T-helper 1 cell treated with Interleukin-12 subunit alpha and Interleukin-12 subunit beta and Interleukin-4 antibody, amounts not matched to agents 30 μg/mL and 1 μg/mL, for 36 hours (primary cell): ENCODE data around the gene FBP1.
"Not testable (repeated sequence)": the region's sequence is repeated elsewhere in the genome, so short reads cannot be mapped to it uniquely, and the experiment has no call there.

Source experiments
- H3K27ac Mint-ChIP-seq: one replicate; pipeline ENCODE4 v1.8.0; 2021; ENCODE audit warnings: mild to moderate bottlenecking, mixed read lengths
- H3K27me3 Mint-ChIP-seq: one replicate; pipeline ENCODE4 v1.8.0; 2021; ENCODE audit warnings: low read depth, mixed read lengths
- H3K36me3 Mint-ChIP-seq: one replicate; pipeline ENCODE4 v1.8.0; 2021; ENCODE audit warnings: low read depth, mixed read lengths
- H3K4me1 Mint-ChIP-seq: one replicate; pipeline ENCODE4 v1.8.0; 2021; ENCODE audit warnings: low read depth, mixed read lengths
- H3K4me3 Mint-ChIP-seq: one replicate; pipeline ENCODE4 v1.8.0; 2021; ENCODE audit warnings: mild to moderate bottlenecking, moderate library complexity, mixed read lengths
- H3K9me3 Mint-ChIP-seq: one replicate; pipeline ENCODE4 v1.8.0; 2021; ENCODE audit warnings: mixed read lengths

FBP1 gene

DNA sequence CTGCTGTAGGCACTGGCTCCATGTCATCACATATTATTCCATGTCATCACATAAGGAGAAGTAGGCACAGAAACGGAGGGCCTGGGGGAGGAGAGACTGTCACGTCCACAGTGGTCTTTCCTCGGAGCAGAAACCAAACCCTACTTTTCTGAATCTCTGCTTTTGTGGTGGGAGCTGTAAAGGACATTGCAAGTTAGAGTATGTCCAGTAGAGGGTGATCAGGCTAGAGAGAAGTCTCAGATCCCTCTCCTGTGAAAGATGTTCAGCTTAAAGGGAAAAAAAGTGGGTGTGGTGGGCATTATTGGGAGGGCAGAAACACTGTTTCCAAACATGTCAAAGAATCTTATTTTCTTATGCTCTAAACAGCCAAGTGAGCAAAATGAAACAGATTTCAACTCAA lies 26.3 kb downstream of the FBP1 start:
- H3K9me3 Mint-ChIP-seq, result no peaks in the 10 kb centered on the region
- no peaks in the 10 kb centered on the region for H3K36me3 Mint-ChIP-seq
- H3K27me3 Mint-ChIP-seq, result peaks cover 28% of the 10 kb centered on the region
- H3K4me3 Mint-ChIP-seq, result no peak overlapping the region
- H3K27ac Mint-ChIP-seq, result no peak overlapping the region
- H3K4me1 Mint-ChIP-seq, result peaks cover 5% of the 10 kb centered on the region

GRCh38 chr9:94612071-94612470 lies 27.2 kb downstream of the FBP1 start:
- H3K4me3 Mint-ChIP-seq, result no peak overlapping the region
- H3K9me3 Mint-ChIP-seq, result no peaks in the 10 kb centered on the region
- H3K36me3 Mint-ChIP-seq, result no peaks in the 10 kb centered on the region
- peaks cover 28% of the 10 kb centered on the region for H3K27me3 Mint-ChIP-seq
- H3K4me1 Mint-ChIP-seq, result peaks cover 5% of the 10 kb centered on the region
- no peak overlapping the region for H3K27ac Mint-ChIP-seq

DNA sequence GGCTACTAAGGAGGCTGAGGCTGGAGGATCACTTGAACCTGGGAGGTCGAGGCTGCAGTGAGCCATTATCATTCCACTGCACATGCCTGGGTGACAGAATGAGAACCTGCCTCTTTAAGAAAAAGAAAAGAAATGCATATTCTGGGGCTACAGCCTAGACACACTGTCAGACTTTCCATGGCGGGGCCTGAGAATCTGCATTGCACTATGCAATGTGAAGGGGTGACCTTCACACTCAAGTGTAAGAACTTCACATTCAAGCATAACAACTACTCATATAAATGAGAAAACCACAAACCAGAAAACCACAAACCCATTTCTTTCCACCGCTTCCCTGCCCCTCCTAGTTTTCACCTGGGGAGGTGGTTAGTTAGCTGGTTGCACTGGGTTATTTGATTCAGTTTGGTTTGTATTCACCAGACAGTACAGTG lies 27.7 kb downstream of the FBP1 start:
- peaks cover 5% of the 10 kb centered on the region for H3K4me1 Mint-ChIP-seq
- no peaks in the 10 kb centered on the region for H3K9me3 Mint-ChIP-seq
- H3K27me3 Mint-ChIP-seq, result peaks cover 28% of the 10 kb centered on the region
- H3K27ac Mint-ChIP-seq, result no peak overlapping the region
- H3K36me3 Mint-ChIP-seq, result no peaks in the 10 kb centered on the region
- H3K4me3 Mint-ChIP-seq, result no peak overlapping the region

- peaks cover 5% of the 10 kb centered on the region for H3K4me1 Mint-ChIP-seq
- H3K36me3 Mint-ChIP-seq, result no peaks in the 10 kb centered on the region
- no peak overlapping the region for H3K4me3 Mint-ChIP-seq
- no peaks in the 10 kb centered on the region for H3K9me3 Mint-ChIP-seq
- H3K27ac Mint-ChIP-seq, result no peak overlapping the region
- peaks cover 40% of the 10 kb centered on the region for H3K27me3 Mint-ChIP-seq
These were observed 29.1 kb downstream of the FBP1 start for GRCh38 chr9:94610181-94610606.

DNA sequence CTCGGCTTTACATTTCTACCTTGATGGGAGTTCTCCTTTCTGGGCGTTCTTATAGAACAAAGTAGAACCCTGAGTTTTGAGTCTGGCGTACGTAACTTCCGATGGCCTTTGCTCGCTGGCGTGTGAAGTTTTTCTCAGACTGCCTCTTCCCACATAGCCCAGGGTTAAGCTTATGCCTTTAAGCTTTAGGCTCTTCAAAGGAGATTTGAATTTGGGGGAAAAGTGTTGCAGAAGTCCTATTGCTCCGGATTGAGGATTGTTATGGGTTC lies 32.0 kb downstream of the FBP1 start:
- Mint-ChIP-seq H3K4me3 (no peak overlapping the region), H3K27ac (no peak overlapping the region), H3K9me3 (no peaks in the 10 kb centered on the region), H3K4me1 (peaks cover 8% of the 10 kb centered on the region), H3K36me3 (no peaks in the 10 kb centered on the region), H3K27me3 (peaks cover 48% of the 10 kb centered on the region)

GRCh38 chr9:94606646-94607422 lies 32.5 kb downstream of the FBP1 start:
- H3K27ac Mint-ChIP-seq, result no peak overlapping the region
- H3K27me3 Mint-ChIP-seq, result peaks cover 45% of the 10 kb centered on the region
- peaks cover 6% of the 10 kb centered on the region for H3K4me1 Mint-ChIP-seq
- H3K4me3 Mint-ChIP-seq, result no peak overlapping the region
- no peaks in the 10 kb centered on the region for H3K36me3 Mint-ChIP-seq
- no peaks in the 10 kb centered on the region for H3K9me3 Mint-ChIP-seq

GRCh38 chr9:94603259-94604160 lies 35.8 kb downstream of the FBP1 start:
- Mint-ChIP-seq H3K27ac (no peak overlapping the region), H3K9me3 (no peaks in the 10 kb centered on the region), H3K36me3 (no peaks in the 10 kb centered on the region), H3K4me3 (no peak overlapping the region), H3K27me3 (peaks cover 30% of the 10 kb centered on the region), H3K4me1 (peaks cover 3% of the 10 kb centered on the region)

DNA sequence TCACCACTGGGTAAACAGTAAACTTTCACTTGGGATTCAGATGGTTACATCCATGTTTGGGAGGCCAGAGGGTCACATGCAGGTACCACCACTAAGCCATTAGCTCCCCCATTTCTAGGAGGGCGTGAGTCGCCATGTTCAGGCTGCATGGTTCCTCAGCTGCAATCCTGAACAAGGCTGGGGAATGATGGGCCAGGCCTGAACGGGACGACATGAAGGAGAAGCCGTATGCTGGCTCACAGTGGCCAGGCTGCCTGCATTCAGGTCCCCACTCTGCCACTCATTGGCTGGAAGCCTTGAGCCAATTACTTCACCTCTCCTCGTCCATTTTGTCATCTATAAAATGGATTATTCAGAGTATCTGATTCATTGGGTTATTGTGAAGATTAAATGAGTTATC lies 36.7 kb downstream of the FBP1 start:
- H3K27me3 Mint-ChIP-seq, result peaks cover 31% of the 10 kb centered on the region
- H3K4me1 Mint-ChIP-seq, result peaks cover 3% of the 10 kb centered on the region
- H3K36me3 Mint-ChIP-seq, result no peaks in the 10 kb centered on the region
- H3K27ac Mint-ChIP-seq, result no peak overlapping the region
- no peaks in the 10 kb centered on the region for H3K9me3 Mint-ChIP-seq
- no peak overlapping the region for H3K4me3 Mint-ChIP-seq

DNA sequence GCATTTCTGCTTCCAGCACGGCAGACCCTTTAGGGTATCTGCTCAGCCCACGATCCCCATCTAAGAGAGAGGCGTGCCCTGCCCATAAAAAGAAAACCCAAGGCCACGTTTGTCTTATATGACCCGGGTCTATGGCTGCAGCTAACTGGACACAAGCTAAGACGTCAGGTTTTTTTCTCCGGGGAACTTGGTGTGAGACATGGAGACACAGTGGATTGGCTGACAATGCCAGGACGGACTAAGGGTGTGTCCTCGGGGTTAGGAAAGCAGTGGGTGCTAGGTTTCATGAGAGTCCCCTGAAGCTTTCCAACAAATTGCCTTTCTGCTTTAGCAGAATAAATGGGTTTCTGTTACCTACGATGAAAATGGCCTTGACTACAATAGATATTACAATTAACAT lies 38.6 kb downstream of the FBP1 start:
- no peak overlapping the region for H3K4me3 Mint-ChIP-seq
- no peaks in the 10 kb centered on the region for H3K36me3 Mint-ChIP-seq
- H3K4me1 Mint-ChIP-seq, result peaks cover 3% of the 10 kb centered on the region
- peaks cover 17% of the 10 kb centered on the region for H3K27me3 Mint-ChIP-seq
- H3K27ac Mint-ChIP-seq, result no peak overlapping the region
- no peaks in the 10 kb centered on the region for H3K9me3 Mint-ChIP-seq

GRCh38 chr9:94600258-94600657 lies 39.1 kb downstream of the FBP1 start:
- Mint-ChIP-seq H3K36me3 (no peaks in the 10 kb centered on the region), H3K4me1 (peaks cover 3% of the 10 kb centered on the region), H3K27ac (no peak overlapping the region), H3K9me3 (no peaks in the 10 kb centered on the region), H3K27me3 (peaks cover 13% of the 10 kb centered on the region), H3K4me3 (no peak overlapping the region)

DNA sequence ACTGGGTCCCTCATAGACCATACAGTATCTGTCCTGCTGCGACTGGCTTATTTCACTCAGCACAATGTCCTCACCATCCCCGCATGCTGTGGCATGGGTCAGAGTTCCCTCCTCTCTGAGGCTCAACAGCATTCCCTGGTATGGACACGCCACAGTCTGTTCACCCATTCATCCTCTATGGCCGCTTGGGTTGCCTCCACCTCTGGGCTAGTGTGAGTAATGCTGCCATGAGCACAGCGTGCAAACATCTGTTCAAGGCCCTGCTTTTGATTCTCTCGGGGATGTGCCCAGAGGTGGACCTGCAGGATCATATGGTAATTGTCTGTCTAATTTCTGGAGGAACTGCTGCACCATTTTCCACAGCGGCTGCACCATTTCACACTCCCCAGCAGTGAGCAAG lies 40.2 kb downstream of the FBP1 start:
- Mint-ChIP-seq H3K36me3 (no peaks in the 10 kb centered on the region), H3K4me1 (peaks cover 3% of the 10 kb centered on the region), H3K4me3 (no peak overlapping the region), H3K27ac (no peak overlapping the region), H3K9me3 (no peaks in the 10 kb centered on the region), H3K27me3 (peaks cover 11% of the 10 kb centered on the region)

DNA sequence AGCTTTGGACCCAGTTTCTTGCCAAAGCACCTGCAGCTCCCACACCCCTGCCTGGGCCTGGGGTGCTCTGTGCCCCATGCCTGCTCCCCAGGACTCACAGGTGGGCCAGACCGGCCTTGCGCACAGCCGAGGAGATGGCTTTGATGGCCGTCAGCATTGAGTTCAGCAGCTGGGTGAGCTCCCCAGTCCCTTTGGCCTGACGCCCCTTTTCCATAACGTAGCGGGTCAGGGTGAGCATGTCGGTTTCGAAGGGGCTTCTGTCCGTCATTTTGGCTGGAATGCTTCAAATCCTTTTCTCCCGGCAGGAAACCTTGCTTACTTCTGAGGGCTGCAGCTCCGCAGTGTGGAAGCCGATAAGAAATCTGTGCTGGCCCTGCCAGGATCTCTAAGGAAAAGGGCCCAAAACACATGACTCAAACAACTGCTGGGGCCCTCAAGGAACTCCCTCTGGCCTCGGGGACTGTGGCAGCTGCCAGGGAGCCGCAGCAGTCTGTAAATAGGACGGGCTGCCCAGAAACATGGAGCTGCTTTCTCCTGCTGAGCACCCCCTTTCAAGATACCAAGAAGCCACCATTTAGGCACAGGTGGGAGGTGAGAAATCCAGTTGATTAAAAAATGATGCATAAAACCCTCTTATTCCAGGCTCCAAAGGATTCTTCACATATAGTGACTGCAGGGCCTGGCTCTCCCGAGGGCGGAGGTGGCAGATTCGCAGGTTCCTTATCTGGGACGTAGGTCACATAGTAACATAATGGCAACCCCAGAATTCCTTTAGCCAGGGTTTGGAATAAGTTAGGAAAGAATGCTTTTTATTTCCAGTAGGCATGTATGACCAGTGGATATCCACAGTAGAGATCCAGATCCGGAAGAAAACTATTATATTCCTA lies 45.6 kb downstream of the FBP1 start, which contains the start of gene FBP2:
Gene FBP2, minus strand, starts transcription at position 366 of the 887 bp plus-strand sequence. Its CDS starts 98 bp downstream, at position 268.
- no peaks in the 10 kb centered on the region for H3K36me3 Mint-ChIP-seq
- peaks cover 4% of the 10 kb centered on the region for H3K27me3 Mint-ChIP-seq
- H3K9me3 Mint-ChIP-seq, result no peaks in the 10 kb centered on the region
- no peaks in the 10 kb centered on the region for H3K4me1 Mint-ChIP-seq
- H3K4me3 Mint-ChIP-seq, result no peak within 1 kb of the TSS
- no peak within 1 kb of the TSS for H3K27ac Mint-ChIP-seq

GRCh38 chr9:94592683-94593082 lies 46.6 kb downstream of the FBP1 start:
- not testable (repeated sequence) for H3K9me3 Mint-ChIP-seq, H3K27me3 Mint-ChIP-seq, H3K36me3 Mint-ChIP-seq, H3K4me3 Mint-ChIP-seq, H3K4me1 Mint-ChIP-seq, H3K27ac Mint-ChIP-seq

- Mint-ChIP-seq H3K27me3 (no peaks in the 10 kb centered on the region), H3K4me1 (no peaks in the 10 kb centered on the region), H3K9me3 (no peaks in the 10 kb centered on the region), H3K4me3 (no peak overlapping the region), H3K36me3 (no peaks in the 10 kb centered on the region), H3K27ac (no peak overlapping the region)
These were observed 47.4 kb downstream of the FBP1 start for GRCh38 chr9:94591876-94592275.
